WERI-Rb-1 (cell line): ENCODE data around the gene IP6K1.

Experiments used
- DNase-seq: peaks from one replicate; pipeline ENCODE4 v3.0.0-alpha.2; 2020
- H3K27ac ChIP-seq: fragments of 250-450 bp; sonication (Bioruptor Pico); 2 replicates; pipeline ENCODE4 v1.5.1; 2020; ENCODE audit warnings: mild to moderate bottlenecking, moderate library complexity
- H3K27me3 ChIP-seq: fragments of 250-450 bp; sonication (Bioruptor Pico); 2 replicates; pipeline ENCODE4 v1.5.1; 2021; ENCODE audit warnings: mild to moderate bottlenecking, low read depth, moderate library complexity; ENCODE audit not compliant: insufficient read depth, severe bottlenecking
- H3K36me3 ChIP-seq: fragments of 250-450 bp; sonication (Bioruptor Pico); 2 replicates; pipeline ENCODE4 v1.5.1; 2020; ENCODE audit warnings: mild to moderate bottlenecking, moderate library complexity
- H3K4me3 ChIP-seq: 2 replicates; pipeline ENCODE4 v1.5.1; 2011; ENCODE audit warnings: low read depth, mild to moderate bottlenecking, control low read depth, low read length
- H3K9me3 ChIP-seq: fragments of 250-450 bp; sonication (Bioruptor Pico); 2 replicates; pipeline ENCODE4 v1.5.1; 2021; ENCODE audit warnings: mild to moderate bottlenecking, moderate library complexity; ENCODE audit not compliant: severe bottlenecking
- CTCF ChIP-seq: IDR thresholded peaks from 2 replicates; pipeline ENCODE4 v1.5.1; 2011; ENCODE audit warnings: low read depth, mild to moderate bottlenecking, control low read depth, inconsistent platforms, low read length

Gene IP6K1

GRCh38 chr3:49707113-49707480 lies 79.2 kb downstream of the IP6K1 start:
- Histone ChIP-seq H3K27me3 (no peaks in the 10 kb centered on the region), H3K9me3 (no peaks in the 10 kb centered on the region), H3K27ac (no peak overlapping the region), H3K4me3 (no peak overlapping the region), H3K36me3 (peaks cover 9% of the 10 kb centered on the region)
- DNase-seq: no peak
- no peak for TF ChIP-seq CTCF

- H3K36me3 ChIP-seq: peaks cover 11% of the 10 kb centered on the region
- no peaks in the 10 kb centered on the region for H3K9me3 ChIP-seq
- no peak for TF ChIP-seq CTCF
- no peaks in the 10 kb centered on the region for H3K27me3 ChIP-seq
- H3K4me3 ChIP-seq: no peak overlapping the region
- H3K27ac ChIP-seq: no peak overlapping the region
- DNase-seq: no peak
Measured at GRCh38 chr3:49706456-49707112, 79.8 kb downstream of the IP6K1 start.

- H3K36me3 ChIP-seq: peaks cover 12% of the 10 kb centered on the region
- H3K9me3 ChIP-seq: no peaks in the 10 kb centered on the region
- no peak for TF ChIP-seq CTCF
Measured at GRCh38 chr3:49705390-49705960, 80.9 kb downstream of the IP6K1 start.

GRCh38 chr3:49704629-49705028 lies 81.7 kb downstream of the IP6K1 start:
- DNase-seq: no peak
- H3K9me3 ChIP-seq: no peaks in the 10 kb centered on the region
- TF ChIP-seq CTCF: no peak
- no peak overlapping the region for H3K27ac ChIP-seq
- peaks cover 12% of the 10 kb centered on the region for H3K36me3 ChIP-seq
- no peaks in the 10 kb centered on the region for H3K27me3 ChIP-seq
- no peak overlapping the region for H3K4me3 ChIP-seq

More at GRCh38 chr3:49705390-49705960, 80.9 kb downstream of the IP6K1 start:
- Histone ChIP-seq H3K4me3 (no peak overlapping the region), H3K27ac (no peak overlapping the region), H3K27me3 (no peaks in the 10 kb centered on the region)
- DNase-seq: no peak

- Histone ChIP-seq H3K27me3 (no peaks in the 10 kb centered on the region), H3K9me3 (no peaks in the 10 kb centered on the region), H3K36me3 (peaks cover 12% of the 10 kb centered on the region), H3K27ac (0 out of 2 replicates have a peak overlapping the region, but pooled peaks have one; percentile 3), H3K4me3 (no peak overlapping the region)
- TF ChIP-seq CTCF: no peak
- DNase-seq: no peak
Measured at GRCh38 chr3:49703956-49704355, 82.4 kb downstream of the IP6K1 start.
